K562 (cell line): ENCODE results near the gene SERPINA6. TPM values are rescaled to one million over a fixed set of nuclear protein-coding genes. Genes with fewer than 3 reads are reported as not detected.

ENCODE experiments used
- ATAC-seq: fragments of 200-7000 bp; cut with Tn5 transposase; 3 replicates; pipeline ENCODE4 v1.9.1; 2020; ENCODE audit warnings: moderate library complexity
- BruUV-seq: library from RNA; stranded (reverse); fragments of 400-500 nt; replicated peaks from 2 replicates; lab custom pipeline; 2021; lab: Mats Ljungman, UMichigan
- CTCF ChIA-PET: fragments of 300-600 bp; formaldehyde crosslinking; extraction: SDS; loops from one replicate; lab custom pipeline; 2021; ENCODE audit warnings: low intra/inter-chr PET ratio; lab: Yijun Ruan, JAX
- POLR2A ChIA-PET: fragments of 300-600, 350-650 bp; sonication (Branson Sonifier 250); formaldehyde crosslinking; extraction: SDS; loops from one replicate; lab custom pipeline; 2021; ENCODE audit warnings: antibody characterized with exemption, inconsistent platforms; lab: Yijun Ruan, JAX
- DNase-seq, 4 experiments: peaks; one replicate each; pipeline versions ENCODE4 v3.0.0 to v3.0.0-alpha.2; 2011 to 2018; ENCODE audit warnings: low spot score in 3 of 4, mixed read lengths in 3 of 4; ENCODE audit errors: extremely low read depth in 1 of 4
- FAIRE-seq: peaks from 2 replicates; lab custom pipeline; 2011; peaks lifted over from hg19 to GRCh38; lab: Jason Lieb, UNC
- H2AFZ ChIP-seq: 2 replicates; pipeline ENCODE4 v1.6.0; 2011; ENCODE audit warnings: low read depth, low read length, control low read depth, inconsistent platforms
- H3K27ac ChIP-seq: fragments of 200-600 bp; 3 replicates; pipeline ENCODE4 v1.8.0; 2011; ENCODE audit warnings: low read depth, mild to moderate bottlenecking, control low read depth, inconsistent platforms, low read length, moderate library complexity, mixed read lengths; ENCODE audit errors: extremely low read depth
- H3K27me3 ChIP-seq, 2 experiments: fragments of 300-600 bp in 1 of 2; 2 replicates in 1 of 2; 3 replicates in 1 of 2; pipeline versions ENCODE4 v1.6.0 to v1.8.0; 2011; ENCODE audit warnings: inconsistent platforms in 2 of 2, low read length in 2 of 2, mild to moderate bottlenecking in 1 of 2, mixed read lengths in 1 of 2, moderate library complexity in 1 of 2; ENCODE audit not compliant: control insufficient read depth in 2 of 2, insufficient read depth in 2 of 2
- H3K36me3 ChIP-seq: fragments of 300-600 bp; 3 replicates; pipeline ENCODE4 v1.8.0; 2011; ENCODE audit warnings: mild to moderate bottlenecking, low read length, inconsistent platforms; ENCODE audit not compliant: control insufficient read depth, insufficient read depth
- H3K4me1 ChIP-seq, 2 experiments: fragments of 200-600 bp in 1 of 2; replicated peaks in 1 of 2; 2 replicates in 1 of 2; 3 replicates in 1 of 2; pipeline versions ENCODE4 v1.5.1 to v1.8.0; 2011; ENCODE audit warnings: inconsistent platforms in 2 of 2, low read length in 2 of 2, mild to moderate bottlenecking in 1 of 2, mixed read lengths in 1 of 2, moderate library complexity in 1 of 2; ENCODE audit not compliant: control insufficient read depth in 2 of 2, insufficient read depth in 2 of 2
- H3K4me2 ChIP-seq: 2 replicates; pipeline ENCODE4 v1.6.1; 2011; ENCODE audit warnings: low read length, control low read depth, inconsistent platforms, mixed read lengths; ENCODE audit not compliant: insufficient read depth
- H3K4me3 ChIP-seq: fragments of 200-600 bp; sonication (generic), shearing (Covaris generic); 2 replicates; pipeline ENCODE4 v1.5.1; 2016; ENCODE audit warnings: control low read depth, inconsistent platforms
- H3K79me2 ChIP-seq: fragments of 200-600 bp; 3 replicates; pipeline ENCODE4 v1.8.0; 2011; ENCODE audit warnings: low read length, inconsistent platforms; ENCODE audit not compliant: control insufficient read depth, insufficient read depth
- H3K9ac ChIP-seq, 2 experiments: 2 replicates each; pipeline versions ENCODE4 v1.6.0 to v1.6.1; 2011; ENCODE audit warnings: low read depth in 2 of 2, low read length in 2 of 2, control low read depth in 1 of 2, inconsistent platforms in 1 of 2, mild to moderate bottlenecking in 1 of 2, mixed read lengths in 1 of 2; ENCODE audit not compliant: insufficient read depth in 1 of 2
- H3K9me1 ChIP-seq: one replicate; pipeline ENCODE4 v1.6.0; 2011; ENCODE audit warnings: inconsistent platforms, mild to moderate bottlenecking, low read length, moderate library complexity; ENCODE audit not compliant: control insufficient read depth, insufficient read depth
- H3K9me3 ChIP-seq: replicated peaks from 2 replicates; pipeline ENCODE4 v1.5.1; 2011; ENCODE audit warnings: low read depth, low read length, inconsistent platforms; ENCODE audit not compliant: control insufficient read depth, insufficient read depth
- H4K20me1 ChIP-seq: replicated peaks from 2 replicates; pipeline ENCODE4 v1.6.1; 2011; ENCODE audit warnings: low read length, inconsistent platforms, mixed read lengths; ENCODE audit not compliant: control insufficient read depth, insufficient read depth
- ADNP ChIP-seq: fragments of 200-800 bp; sonication (Bioruptor generic); IDR thresholded peaks from 2 replicates; pipeline ENCODE4 v1.6.1; 2016; ENCODE audit warnings: missing genetic modification characterization, missing compliant biosample characterization
- DACH1 ChIP-seq: fragments of 450-650 bp; IDR thresholded peaks from 2 replicates; pipeline ENCODE4 v1.6.1; 2018; ENCODE audit not compliant: partially characterized antibody
- DIDO1 ChIP-seq: fragments of 450-650 bp; IDR thresholded peaks from 2 replicates; pipeline ENCODE4 v1.6.1; 2016; ENCODE audit warnings: low read depth, missing biosample characterization, missing genetic modification characterization
- POLR2A ChIP-seq: fragments of 450-650 bp; conservative IDR thresholded peaks from 2 replicates; pipeline ENCODE4 v1.6.1; 2016
- RAD21 ChIP-seq, 2 experiments: fragments of 250-450 bp in 1 of 2; fragments of 450-650 bp in 1 of 2; sonication (Bioruptor Pico) in 1 of 2; formaldehyde crosslinking in 1 of 2; IDR thresholded peaks in 1 of 2; conservative IDR thresholded peaks in 1 of 2; 2 replicates each; pipeline versions ENCODE4 v1.4.0 to v1.8.0; 2020 to 2022; ENCODE audit warnings: mild to moderate bottlenecking in 2 of 2, moderate library complexity in 1 of 2
- ZFP30 ChIP-seq: fragments of 250-450 bp; sonication (Bioruptor Pico); IDR thresholded peaks from 2 replicates; pipeline ENCODE4 v1.8.0; 2022; ENCODE audit warnings: moderate library complexity, mild to moderate bottlenecking, inconsistent platforms, borderline replicate concordance
- WGBS: fragments of 100-300 bp; shearing (Covaris generic); methylation state at CpG from one replicate; pipeline ENCODE4 v1.1.6; 2016; ENCODE audit warnings: low coverage, mixed read lengths; ENCODE audit not compliant: insufficient coverage; ENCODE audit errors: missing lambda C conversion rate; 5-methylcytosine and 5-hydroxymethylcytosine counted together
- in situ Hi-C: fragments of 300-500 bp; cut with MboI; formaldehyde crosslinking; loops from 4 replicates; pipeline ENCODE4 v1.15.0; 2018; ENCODE audit warnings: inconsistent platforms, mixed read lengths
- intact Hi-C: fragments of 100-400 bp; cut with micrococcal nuclease; formaldehyde crosslinking; loops from 2 replicates; pipeline ENCODE4 v1.14.2; 2022
- polyA plus RNA-seq, 8 experiments: library from polyadenylated mRNA; depleted of rRNA in 4 of 8; stranded (reverse) in 5 of 8; unstranded in 3 of 8; fragments of >200 nt; fragmentation: Nextera tagmentation in 2 of 8; fragmentation: Illumina TruSeq in 1 of 8; extraction: Ambion mirVana in 2 of 8; extraction: Trizol in 1 of 8; gene quantifications; 2 replicates each; pipeline versions ENCODE4 v1.2.1 to v1.2.3, GENCODE V29; 2011 to 2014; ENCODE audit warnings: inconsistent platforms in 1 of 8, missing spikeins in 1 of 8
- total RNA-seq, 7 experiments: library from RNA; depleted of rRNA in 6 of 7; stranded (reverse); fragments of >200 nt in 6 of 7; fragmentation: Illumina TruSeq in 2 of 7; extraction: Trizol in 2 of 7; gene quantifications; 2 replicates each; pipeline versions ENCODE4 v1.2.1 to v1.2.3, GENCODE V29; 2011 to 2021; ENCODE audit warnings: low replicate concordance in 1 of 7
- TF ChIP-seq, protein P1 (sequence below): fragments of 450-650 bp; IDR thresholded peaks from 2 replicates; pipeline ENCODE4 v1.6.1; 2016; ENCODE audit warnings: low read depth, mild to moderate bottlenecking, moderate library complexity

The SERPINA6 gene
- total and polyA plus RNA-seq, 9 of the 15 experiments (the other 6 are each of a cell fraction or from before 2014, with no cell fraction given): not detected

DNA sequence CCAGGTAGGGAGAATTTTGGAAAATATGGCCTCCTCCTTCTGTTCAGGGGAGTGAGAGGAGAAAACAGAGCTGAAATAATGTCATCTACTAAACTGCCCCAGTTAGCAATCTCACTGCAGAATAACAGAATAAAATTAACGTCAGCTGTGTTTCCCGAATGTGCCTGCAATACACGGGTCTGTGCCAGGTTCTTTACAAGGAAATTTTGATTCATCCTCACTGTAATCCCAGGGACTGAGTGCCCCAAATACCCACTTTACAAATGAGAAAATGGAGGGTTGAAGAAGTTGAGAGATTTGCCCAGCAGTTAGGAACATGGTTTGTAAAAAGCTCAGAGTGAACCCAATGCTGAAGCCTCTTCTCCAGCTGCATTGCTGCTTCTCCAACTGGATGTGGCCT lies 21.3 kb upstream of the SERPINA6 start:
- no peak for TF ChIP-seq ZFP30 (CRISPR knock-in tag)
- TF ChIP-seq POLR2A: no peak
- TF ChIP-seq DACH1: no peak
- TF ChIP-seq RAD21 (CRISPR knock-in tag; conservative IDR thresholded peaks at IDR 0.05 in 1 of 2, IDR thresholded peaks at IDR 0.05 in 1 of 2): no peak
- TF ChIP-seq DIDO1: no peak
- TF ChIP-seq, protein P1, sequence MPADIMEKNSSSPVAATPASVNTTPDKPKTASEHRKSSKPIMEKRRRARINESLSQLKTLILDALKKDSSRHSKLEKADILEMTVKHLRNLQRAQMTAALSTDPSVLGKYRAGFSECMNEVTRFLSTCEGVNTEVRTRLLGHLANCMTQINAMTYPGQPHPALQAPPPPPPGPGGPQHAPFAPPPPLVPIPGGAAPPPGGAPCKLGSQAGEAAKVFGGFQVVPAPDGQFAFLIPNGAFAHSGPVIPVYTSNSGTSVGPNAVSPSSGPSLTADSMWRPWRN: no peak
- no peak for TF ChIP-seq ADNP (tag)
- DNase-seq: no peak
- no peak overlapping the region for H2AFZ ChIP-seq
- ChIA-PET POLR2A (interaction anchor here (0.7 kb wide), 1 partner anchor 1827 kb away, joined by 3 read pairs; no protein-coding TSS in a partner anchor), CTCF (no interaction called here)
- no peaks in the 10 kb centered on the region for H3K36me3 ChIP-seq
- FAIRE-seq: no peak
- in situ Hi-C loops (no loop called here), intact Hi-C loops (no loop called here)
- 6% methylated on average over 3 of the region's 3 CpGs for WGBS
- H3K9me1 ChIP-seq: no peaks in the 10 kb centered on the region
- H4K20me1 ChIP-seq: no peaks in the 10 kb centered on the region
- BruUV-seq: no TSS peak
- H3K27ac ChIP-seq: no peak overlapping the region
- no peak overlapping the region for H3K4me2 ChIP-seq
- H3K79me2 ChIP-seq: no peaks in the 10 kb centered on the region
- H3K4me1 ChIP-seq: no peaks in the 10 kb centered on the region
- no peaks in the 10 kb centered on the region for H3K9me3 ChIP-seq
- H3K27me3 ChIP-seq: no peaks in the 10 kb centered on the region; a peak in 1 of 5 replicates
- ATAC-seq: no peak
- H3K9ac ChIP-seq: no peak overlapping the region
- H3K4me3 ChIP-seq: no peak overlapping the region
